GOT3 (cell line): Measurements from ENCODE around the gene MSH5.
"Not testable (repeated sequence)": the region's sequence is repeated elsewhere in the genome, so short reads cannot be mapped to it uniquely, and the experiment has no call there.

Experiments
- DNase-seq: peaks from one replicate; lab custom pipeline; 2025; ENCODE audit warnings: mixed read lengths; lab: John Stamatoyannopoulos, UW

The MSH5 gene

GRCh38 chr6:31778999-31779885, 39.4 kb downstream of the MSH5 start:
- no peak for DNase-seq

DNA sequence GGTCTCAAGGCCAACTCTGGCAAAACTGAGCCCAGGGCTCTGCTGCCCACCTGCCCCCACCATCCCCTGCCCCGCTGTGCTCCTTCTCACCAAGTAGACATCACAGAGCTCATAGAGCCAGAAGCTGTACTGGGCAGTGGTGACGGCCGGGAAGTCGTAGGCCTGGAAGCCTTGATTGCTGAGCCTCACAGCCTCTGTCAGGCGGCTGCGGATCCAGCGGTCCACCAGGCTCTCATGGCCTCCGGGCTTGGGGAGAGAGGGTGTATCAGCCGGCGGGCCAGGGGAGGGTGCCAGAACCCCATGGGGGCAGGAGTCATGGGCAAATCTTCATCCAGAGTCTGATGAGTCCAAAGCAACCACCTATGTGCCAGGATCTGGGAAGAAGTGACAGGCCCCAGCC, 40.1 kb downstream of the MSH5 start:
- no peak for DNase-seq

- DNase-seq = no peak
Measured at GRCh38 chr6:31780507-31781243, 40.9 kb downstream of the MSH5 start.

- DNase-seq = no peak
Measured at GRCh38 chr6:31781244-31782125, 41.7 kb downstream of the MSH5 start.

DNA sequence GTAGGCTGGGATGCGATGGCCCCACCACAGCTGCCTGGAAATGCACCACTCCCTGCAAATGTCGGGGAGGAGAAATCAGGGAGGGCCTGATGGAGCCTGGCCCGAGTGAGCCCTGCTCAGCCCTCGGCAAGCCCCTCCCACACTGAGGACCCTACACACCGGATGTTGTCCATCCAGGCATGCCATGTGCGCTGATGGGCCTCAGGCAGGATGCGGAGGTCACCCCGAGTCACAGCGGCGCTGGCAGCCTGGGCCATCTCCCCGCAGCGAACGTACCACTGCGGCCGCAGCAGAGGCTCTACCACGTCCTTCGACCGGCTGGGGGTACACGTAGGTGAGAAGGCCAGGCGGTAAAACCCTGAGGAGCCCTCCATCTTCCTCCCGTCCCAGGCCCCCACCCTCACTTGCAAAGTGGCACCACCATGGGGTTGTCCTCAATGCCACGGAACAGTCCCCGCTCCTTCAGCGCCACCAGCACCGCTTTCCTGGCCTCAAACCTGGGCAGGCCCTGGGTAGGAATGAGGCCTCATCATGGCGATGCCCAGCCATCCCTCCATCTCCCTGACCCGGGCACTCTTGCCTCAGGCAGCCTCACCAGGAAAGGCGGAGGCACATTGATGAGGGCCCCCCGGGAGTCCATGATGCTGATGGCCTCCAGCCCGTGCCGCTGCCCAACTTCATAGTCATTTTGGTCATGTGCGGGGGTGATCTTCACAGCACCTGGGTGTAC, 42.5 kb downstream of the MSH5 start:
- DNase-seq = no peak

DNA sequence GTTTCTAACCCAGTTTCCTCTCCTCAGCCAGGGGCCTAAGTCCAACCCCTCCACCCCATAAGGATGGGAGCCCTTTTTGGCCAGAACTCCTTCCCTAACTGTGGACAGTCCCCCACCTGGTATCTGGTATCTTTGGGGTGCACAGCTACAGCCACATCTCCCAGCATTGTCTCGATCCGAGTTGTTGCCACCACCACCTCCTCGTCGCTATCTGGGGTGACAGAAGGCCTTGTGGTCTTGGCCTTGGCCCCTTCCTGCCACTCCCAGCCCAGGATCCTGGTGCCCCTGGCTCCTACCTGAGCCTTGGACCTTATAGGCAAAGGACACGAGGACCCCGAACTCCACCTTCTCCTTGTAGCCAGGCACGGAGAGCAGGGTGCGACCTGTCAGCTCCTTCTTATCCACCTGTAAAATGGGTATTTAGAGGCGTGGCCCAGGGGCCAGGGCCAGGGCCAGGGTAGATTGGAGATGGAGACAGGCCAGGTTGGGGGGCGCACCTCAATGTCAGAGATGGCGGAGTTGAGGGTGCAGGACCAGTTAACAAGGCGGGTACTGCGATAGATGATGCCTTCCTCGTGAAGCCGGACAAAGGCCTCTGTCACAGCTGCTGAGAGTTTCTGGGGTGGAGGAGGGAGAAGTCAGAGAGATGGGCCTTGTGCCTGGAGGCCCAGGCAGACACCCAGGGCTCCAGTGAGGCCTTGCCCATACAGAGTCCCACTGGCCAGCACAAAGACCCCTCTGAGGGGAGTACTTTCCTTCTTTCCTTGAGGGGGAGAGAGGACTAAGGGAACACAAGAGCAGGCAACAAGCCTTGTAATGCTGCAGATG, 44.5 kb downstream of the MSH5 start:
- no peak for DNase-seq

DNA sequence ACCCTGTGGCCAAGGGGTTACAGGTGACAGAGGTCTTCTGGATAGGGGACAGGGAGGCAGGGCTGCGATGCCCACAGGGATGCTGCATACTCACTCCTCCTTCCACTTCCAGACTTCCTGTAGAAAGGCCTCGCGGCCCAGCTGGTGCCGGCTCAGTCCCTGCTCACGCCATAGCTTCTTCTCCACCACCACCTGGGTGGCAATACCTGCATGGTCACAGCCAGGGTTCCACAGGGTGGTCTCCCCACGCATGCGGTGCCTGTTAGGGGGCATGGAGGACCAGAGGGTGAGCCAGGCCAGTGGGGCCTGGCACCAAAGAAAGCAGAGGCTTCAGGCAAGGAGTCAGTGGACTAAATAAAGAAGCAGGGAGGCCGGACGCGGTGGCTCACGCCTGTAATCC, 45.7 kb downstream of the MSH5 start:
- DNase-seq = no peak

DNA sequence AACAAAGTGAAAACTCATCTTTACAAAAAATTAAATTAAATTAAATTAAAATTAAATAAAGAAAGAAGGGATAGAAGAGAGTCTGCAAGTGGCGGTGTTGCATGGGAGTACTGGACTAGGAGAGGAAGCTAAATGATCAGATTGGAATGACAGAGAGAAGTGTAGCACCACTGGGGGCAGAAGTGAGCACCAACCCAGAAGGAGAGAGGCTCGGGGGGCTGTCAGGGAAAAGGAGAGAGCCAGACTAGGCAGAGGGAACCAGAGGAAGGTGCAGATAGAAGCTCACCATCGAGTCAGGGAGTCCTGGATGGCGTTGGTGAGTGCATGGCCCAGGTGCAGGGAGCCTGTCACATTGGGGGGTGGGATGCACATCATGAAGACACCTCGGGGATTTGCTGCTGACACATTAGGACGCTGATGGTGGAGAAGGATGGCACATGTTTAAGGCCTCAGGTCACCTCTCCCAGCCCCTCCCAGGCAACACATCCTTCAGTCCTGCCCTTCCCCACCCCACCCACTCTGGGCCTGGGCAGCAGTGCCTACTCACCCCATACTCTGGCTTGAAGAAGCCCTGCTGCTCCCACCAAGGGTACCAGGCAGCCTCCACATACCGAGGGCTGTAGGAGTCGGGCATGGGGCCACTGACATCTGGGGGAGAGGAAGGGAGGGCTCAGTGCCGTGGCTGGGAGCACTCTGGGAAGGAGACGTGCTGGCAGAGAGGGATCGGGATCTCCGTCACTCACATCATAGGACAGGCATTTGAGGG, 51.7 kb downstream of the MSH5 start:
- DNase-seq = no peak

GRCh38 chr6:31792090-31792374, 52.2 kb downstream of the MSH5 start:
- DNase-seq = no peak

- DNase-seq = no peak
Measured at GRCh38 chr6:31792761-31793171, 53.0 kb downstream of the MSH5 start.

DNA sequence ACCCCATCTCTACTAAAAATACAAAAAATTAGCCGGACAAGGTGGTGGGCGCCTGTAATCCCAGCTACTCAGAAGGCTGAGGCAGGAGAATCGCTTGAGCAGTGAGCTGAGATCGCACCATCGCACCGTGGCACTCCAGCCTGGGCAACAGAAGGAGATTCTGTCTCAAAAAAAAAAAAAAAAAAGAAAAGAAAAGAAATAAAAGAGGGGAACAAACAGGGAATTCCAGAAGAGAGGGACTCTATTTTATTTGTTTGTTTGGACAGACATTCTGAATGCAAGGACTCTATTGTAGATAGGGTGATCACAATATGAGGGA, 54.1 kb downstream of the MSH5 start:
- not testable (repeated sequence) for DNase-seq

DNA sequence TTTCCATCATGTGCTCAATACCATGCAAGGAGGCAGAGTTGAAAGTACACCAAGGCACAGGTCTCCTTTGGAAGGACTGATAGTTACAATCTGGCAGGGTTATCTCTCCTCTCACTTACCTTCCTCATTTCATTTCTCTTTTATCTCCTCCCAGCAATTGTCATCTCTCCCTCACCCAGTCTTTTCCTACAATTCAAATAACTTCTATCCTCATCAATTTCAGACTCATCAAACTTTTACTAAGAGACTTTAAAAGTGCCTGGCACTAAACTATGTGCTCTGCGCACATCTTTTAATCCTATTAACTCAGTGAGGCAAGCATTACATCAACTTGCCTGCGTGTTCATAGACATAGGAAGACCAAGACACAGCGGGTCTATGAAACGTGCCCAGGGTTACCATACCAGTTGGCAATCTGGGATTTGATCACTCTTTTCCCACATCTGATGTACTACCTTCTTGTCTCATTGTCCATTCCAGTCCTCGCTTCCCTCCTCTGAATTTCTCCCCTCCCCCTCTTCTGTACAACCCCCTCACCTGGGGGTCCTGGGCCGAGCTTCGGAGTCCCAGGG, 54.6 kb downstream of the MSH5 start:
- no peak for DNase-seq

GRCh38 chr6:31794866-31795615, 55.2 kb downstream of the MSH5 start:
- no peak for DNase-seq

DNA sequence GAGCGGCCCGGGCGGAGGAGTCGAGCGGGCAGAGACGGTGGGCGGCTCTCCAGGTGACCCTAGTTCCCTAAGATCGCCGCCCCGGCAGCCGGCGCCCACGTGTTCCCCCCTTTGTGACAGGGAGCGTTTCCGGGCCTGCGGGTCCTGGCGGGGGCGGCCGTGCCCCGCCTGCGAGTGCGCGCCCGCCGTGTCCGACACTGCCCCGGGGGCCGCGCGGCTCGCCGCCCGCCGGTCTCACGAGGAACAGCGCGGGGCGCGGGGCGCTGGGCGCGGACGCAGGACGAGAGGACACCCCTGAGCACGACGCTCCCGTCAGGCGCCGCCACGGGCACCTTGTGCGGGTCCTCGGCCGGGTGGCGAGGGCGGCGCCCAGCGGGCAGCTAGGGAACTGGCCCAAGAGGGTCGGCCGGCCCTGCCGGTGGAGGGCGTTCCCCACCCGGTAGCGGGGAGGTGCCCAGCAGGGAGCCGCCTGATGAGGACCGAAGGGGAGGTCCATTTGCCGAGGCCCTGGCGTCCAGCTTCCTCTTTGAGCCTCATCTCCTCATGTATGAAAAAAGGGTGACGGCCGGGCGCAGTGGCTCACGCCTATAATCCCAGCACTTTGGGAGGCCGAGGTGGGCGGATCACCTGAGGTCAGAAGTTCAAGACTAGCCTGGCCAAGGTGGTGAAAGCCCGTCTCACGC, 56.0 kb downstream of the MSH5 start, which contains the start of gene VARS1:
Gene VARS1, minus strand, starts transcription at position 137 of the 683 bp plus-strand sequence. CDS start 535 bp downstream, outside the sequence.
- peak; percentile 68 for DNase-seq

DNA sequence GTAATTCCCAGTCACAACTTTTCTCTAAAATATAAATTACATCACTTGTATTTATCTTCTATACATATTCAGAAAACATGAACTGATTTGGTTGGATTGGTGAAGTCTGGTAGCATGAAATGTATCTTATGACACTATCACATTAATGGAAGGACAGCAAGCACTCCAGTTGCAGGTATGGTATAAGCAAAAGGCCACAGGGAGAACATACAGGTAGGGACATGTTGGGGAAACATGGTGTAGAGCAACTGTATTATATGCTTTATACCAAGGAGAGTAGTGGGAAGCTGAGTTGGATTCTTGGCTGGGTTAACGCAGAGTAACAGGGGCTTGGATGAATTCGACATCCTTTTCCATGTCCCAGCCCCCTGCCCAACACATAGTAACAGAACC, 57.2 kb downstream of the MSH5 start:
- DNase-seq = no peak

DNA sequence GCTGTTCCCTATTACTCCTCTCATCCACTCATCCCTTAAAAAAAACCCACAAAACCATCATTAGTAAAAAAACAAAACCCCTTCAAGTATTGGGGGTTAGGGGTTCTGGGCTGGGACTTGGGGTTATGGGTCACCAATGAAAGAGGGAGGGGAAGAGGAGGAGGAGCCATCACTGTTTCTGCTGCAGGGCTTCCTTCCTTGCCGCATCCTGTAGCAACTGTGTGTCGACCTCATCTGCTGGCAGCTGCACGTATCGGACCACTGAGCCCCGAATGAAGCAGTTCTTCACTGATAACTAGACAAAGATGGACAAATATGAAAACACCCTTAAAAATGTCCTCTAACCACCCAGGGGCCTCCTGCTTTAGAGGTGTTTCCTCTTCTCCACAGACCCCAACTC, 57.8 kb downstream of the MSH5 start:
- DNase-seq = no peak

DNA sequence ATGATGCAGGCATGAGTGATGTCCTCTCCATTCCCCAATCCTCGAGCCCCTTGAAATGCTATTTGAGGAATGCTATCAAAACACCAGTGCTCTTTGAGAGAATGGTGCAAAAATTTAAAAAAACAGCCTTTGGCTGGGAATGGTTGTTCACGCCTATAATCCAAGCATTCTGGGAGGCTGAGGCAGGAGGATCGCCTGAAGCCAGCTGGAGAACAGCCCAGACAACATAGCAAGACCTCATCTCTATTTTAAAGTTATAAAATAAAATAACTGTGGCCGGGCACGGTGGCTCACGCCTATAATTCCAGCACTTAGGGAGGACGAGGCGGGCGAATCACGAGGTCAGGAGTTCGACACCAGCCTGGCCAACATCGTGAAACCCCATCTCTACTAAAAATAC, 60.0 kb downstream of the MSH5 start:
- DNase-seq = no peak
